ENCODE results near the gene HRNR. TPM values are rescaled to one million over a fixed set of nuclear protein-coding genes. Genes with fewer than 3 reads are reported as not detected.

The HRNR gene
- total RNA-seq, 4 donors from 2014 or later, result 0.06 TPM; not detected in 3

DNA sequence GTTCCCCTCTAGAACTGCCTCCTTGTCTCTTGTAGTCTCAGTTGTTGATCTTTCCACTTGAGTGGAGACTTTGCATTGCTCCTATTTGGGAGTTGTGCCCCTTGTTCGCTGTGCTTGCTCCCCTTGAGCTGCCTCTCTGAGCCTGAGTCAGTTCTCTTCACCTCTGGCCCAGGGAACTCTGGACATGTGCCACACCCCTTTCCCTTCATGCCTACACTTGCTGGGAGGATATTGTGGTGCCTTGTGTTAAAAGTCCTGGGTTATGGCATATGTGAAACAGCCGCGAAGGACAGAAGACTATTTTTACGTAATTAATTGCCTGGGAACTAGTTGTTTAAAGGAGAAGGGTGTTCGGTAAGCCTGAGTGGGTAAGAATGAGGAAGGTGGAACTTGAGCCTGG lies 32.7 kb downstream of the HRNR start:
- TF ChIP-seq, protein P1, sequence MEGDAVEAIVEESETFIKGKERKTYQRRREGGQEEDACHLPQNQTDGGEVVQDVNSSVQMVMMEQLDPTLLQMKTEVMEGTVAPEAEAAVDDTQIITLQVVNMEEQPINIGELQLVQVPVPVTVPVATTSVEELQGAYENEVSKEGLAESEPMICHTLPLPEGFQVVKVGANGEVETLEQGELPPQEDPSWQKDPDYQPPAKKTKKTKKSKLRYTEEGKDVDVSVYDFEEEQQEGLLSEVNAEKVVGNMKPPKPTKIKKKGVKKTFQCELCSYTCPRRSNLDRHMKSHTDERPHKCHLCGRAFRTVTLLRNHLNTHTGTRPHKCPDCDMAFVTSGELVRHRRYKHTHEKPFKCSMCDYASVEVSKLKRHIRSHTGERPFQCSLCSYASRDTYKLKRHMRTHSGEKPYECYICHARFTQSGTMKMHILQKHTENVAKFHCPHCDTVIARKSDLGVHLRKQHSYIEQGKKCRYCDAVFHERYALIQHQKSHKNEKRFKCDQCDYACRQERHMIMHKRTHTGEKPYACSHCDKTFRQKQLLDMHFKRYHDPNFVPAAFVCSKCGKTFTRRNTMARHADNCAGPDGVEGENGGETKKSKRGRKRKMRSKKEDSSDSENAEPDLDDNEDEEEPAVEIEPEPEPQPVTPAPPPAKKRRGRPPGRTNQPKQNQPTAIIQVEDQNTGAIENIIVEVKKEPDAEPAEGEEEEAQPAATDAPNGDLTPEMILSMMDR (IDR thresholded peaks at IDR 0.05), result no peak
- no peak for TF ChIP-seq POLR2A (IDR thresholded peaks at IDR 0.05)
- H3K4me1 ChIP-seq, result no peaks in the 10 kb centered on the region
- no peak overlapping the region for H3K27ac ChIP-seq
- intact Hi-C loops (cut with DNase I; ENCODE audit: low total_unique reads), result no loop called here
- no peaks in the 10 kb centered on the region for H3K9me3 ChIP-seq
- H3K4me3 ChIP-seq, result no peak overlapping the region
- H3K36me3 ChIP-seq, result no peaks in the 10 kb centered on the region
- H3K27me3 ChIP-seq, result no peaks in the 10 kb centered on the region
- DNase-seq, result no peak

DNA sequence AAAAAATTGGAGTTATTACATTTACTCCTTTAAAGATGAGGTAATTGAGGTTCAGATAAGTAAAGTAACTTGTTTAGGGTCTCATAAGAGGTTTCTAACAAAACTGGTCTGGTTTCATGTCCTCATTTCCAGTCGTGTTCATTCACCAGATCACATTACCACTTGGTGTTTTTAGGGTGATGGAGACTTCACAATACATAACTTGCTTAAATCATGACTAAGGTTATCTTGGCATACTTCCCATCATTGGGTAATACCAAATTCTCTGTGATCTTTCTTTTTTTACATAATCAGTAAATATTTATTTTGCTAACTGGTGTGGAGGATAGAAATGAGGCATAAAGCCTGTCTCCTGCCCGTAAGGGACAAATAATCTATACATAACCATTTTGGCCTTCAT lies 33.4 kb downstream of the HRNR start:
- H3K4me3 ChIP-seq, result no peak overlapping the region
- intact Hi-C loops (cut with DNase I; ENCODE audit: low total_unique reads), result no loop called here
- no peaks in the 10 kb centered on the region for H3K36me3 ChIP-seq
- H3K4me1 ChIP-seq, result no peaks in the 10 kb centered on the region
- no peak for TF ChIP-seq POLR2A (IDR thresholded peaks at IDR 0.05)
- TF ChIP-seq, protein P1 (IDR thresholded peaks at IDR 0.05), result no peak
- H3K27me3 ChIP-seq, result no peaks in the 10 kb centered on the region
- H3K27ac ChIP-seq, result no peak overlapping the region
- no peak for DNase-seq
- no peaks in the 10 kb centered on the region for H3K9me3 ChIP-seq

DNA sequence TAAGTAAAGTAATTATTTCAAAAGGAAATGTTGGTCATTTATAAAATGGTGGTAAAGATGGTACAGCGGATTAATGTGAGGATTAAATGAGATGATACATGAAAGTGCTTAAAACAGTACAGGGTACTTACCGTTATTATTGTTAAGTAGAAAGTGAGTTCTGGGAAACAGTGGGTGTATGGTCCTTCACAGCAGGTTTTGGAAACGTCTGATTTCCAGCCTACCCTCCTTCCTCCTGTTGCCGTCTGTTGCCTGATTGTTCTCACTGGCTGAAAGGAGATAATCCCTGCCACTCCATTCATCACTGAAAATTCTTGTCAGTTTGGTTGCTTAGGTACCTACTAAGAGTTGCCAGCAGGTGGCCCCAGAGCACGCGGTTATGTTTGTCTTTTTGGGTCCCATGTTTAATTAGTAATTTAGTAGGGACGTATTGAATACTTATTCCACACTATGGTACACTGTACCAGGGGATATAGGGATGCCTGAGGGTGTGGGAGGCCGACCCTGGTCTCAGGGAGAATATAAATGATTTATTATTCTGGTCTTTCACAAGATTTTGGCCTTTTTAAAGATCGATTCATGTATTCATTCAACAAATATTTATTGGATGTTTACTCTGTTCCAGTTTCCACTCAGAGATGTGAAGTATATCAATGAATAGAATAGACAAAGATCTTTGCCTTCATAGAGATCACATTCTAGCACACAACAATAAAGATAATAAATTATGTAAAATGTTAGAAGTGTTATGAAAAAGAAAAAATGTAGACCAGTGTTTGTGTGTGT lies 34.1 kb downstream of the HRNR start:
- H3K9me3 ChIP-seq, result no peaks in the 10 kb centered on the region
- H3K27me3 ChIP-seq, result no peaks in the 10 kb centered on the region
- intact Hi-C loops (cut with DNase I; ENCODE audit: low total_unique reads), result loop anchor here (10.0 kb wide), 1 partner anchor 135 kb away; no protein-coding TSS in a partner anchor
- H3K4me3 ChIP-seq, result peak overlapping the region; percentile 39 to 44
- no peaks in the 10 kb centered on the region for H3K4me1 ChIP-seq
- DNase-seq, result peak; percentile 25 to 27
- TF ChIP-seq, protein P1 (IDR thresholded peaks at IDR 0.05), result peak; percentile 36 to 63 (median 42)
- no peak for TF ChIP-seq POLR2A (IDR thresholded peaks at IDR 0.05)
- no peaks in the 10 kb centered on the region for H3K36me3 ChIP-seq
- H3K27ac ChIP-seq, result peak overlapping the region; percentile 54 to 74

DNA sequence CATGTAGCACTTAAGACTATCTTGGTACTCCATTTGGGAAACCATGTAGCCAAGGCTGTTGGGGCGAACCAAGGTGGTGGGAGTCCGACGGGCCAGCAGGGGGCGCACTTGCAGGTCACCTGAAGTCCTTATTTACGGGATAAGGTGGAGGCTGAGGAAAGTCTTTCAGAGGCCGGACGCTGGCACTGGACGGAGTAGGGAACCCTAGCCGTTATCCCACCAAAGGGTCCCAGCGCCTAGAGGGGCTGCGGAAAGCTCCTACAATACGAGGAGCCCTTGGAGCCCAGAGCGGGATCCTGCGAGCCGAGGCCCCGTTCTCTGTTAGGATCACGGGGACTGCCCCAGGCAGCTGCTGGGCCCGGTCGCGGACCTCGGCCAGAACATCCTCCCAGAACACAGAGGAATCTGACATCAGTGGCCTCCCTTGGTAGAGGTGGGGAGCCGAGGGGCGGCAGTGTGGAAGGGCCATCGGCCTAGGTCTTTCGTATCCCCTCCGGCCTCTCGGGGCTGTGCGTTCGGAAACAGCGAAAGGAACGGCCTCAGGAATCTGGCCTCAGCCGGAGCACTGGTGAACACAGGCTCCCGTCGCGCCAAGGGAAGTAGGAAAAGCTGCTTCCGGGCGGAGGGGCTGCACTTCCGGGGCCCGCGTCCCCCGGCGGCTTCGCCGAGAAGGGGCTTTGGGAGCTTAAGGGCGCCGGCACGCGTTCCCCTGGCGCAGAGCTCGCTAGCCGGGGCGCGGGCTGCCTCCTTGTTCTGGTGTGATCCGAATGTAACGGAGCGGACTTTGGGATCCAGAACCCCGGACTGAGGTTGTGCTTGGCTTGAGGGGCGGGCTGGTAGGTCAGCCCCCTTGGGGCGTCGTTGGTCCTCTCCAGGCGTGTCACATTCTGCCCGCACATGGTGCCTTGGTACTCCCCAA lies 35.1 kb downstream of the HRNR start:
- intact Hi-C loops (cut with DNase I; ENCODE audit: low total_unique reads), result loop anchor here (10.0 kb wide), 1 partner anchor 134 kb away; no protein-coding TSS in a partner anchor
- Histone ChIP-seq H3K9me3 (no peaks in the 10 kb centered on the region), H3K4me3 (peak overlapping the region; percentile 39 to 44), H3K4me1 (no peaks in the 10 kb centered on the region), H3K27ac (peak overlapping the region; percentile 54 to 74), H3K27me3 (no peaks in the 10 kb centered on the region), H3K36me3 (no peaks in the 10 kb centered on the region)
- DNase-seq, result peak; percentile 53 to 54
- no peak for TF ChIP-seq POLR2A (IDR thresholded peaks at IDR 0.05)
- TF ChIP-seq, protein P1 (IDR thresholded peaks at IDR 0.05), result peak; percentile 46 to 67 (median 59)
